Measurements from ENCODE around the gene SPRED3. TPM values are rescaled to one million over a fixed set of nuclear protein-coding genes. Genes with fewer than 3 reads are reported as not detected.
"Not testable (repeated sequence)": the region's sequence is repeated elsewhere in the genome, so short reads cannot be mapped to it uniquely, and the experiment has no call there.

Gene SPRED3, protein sequence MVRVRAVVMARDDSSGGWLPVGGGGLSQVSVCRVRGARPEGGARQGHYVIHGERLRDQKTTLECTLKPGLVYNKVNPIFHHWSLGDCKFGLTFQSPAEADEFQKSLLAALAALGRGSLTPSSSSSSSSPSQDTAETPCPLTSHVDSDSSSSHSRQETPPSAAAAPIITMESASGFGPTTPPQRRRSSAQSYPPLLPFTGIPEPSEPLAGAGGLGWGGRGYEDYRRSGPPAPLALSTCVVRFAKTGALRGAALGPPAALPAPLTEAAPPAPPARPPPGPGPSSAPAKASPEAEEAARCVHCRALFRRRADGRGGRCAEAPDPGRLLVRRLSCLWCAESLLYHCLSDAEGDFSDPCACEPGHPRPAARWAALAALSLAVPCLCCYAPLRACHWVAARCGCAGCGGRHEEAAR
- total RNA-seq (2014; rRNA removed; shearing (Covaris generic)) = 6.6 and 11.0 TPM in 2 replicates
- 9.6 and 10.1 TPM in 2 replicates for polyA plus RNA-seq (2015; cell fraction: cytosol; rRNA removed)
- polyA plus RNA-seq (2015; cell fraction: nucleus; rRNA removed) = 27.3 and 29.1 TPM in 2 replicates

DNA sequence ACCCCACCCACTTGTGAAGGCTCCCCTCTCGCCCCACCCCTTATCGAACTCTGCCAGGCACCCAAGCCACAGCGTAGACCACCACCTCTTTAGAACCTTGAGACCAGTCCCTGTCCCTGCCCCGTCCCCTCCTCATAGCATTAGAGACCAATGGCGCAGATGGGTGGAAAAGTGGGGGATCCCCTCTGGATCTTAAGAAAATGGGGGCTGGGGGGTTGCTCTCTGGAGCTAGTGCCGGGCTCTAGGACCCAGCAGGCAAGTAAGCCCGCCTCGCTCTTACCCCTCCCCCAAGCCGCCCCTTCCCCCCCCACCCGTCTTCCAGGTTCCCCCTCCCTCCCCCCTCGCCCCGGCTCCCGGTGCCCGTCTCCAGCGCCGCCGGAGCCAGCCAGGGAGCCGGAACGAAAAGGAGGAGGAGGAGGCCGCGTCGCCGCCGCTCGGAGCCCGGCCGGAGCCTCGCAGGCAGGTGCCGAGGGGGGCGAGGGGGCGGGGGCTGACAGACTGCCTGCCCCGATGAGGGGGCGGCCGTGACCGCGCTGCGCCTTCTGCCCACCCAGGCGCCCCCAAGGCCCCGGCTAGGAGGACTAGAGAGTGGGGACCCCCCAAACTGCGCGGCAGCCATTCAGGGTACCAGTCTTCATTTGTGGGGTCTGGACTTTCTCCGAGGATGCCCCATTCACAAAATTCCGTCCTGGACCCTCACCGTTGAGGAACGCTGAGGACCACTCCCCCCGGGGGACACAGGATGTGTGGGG lies at the start of gene SPRED3:
Gene SPRED3, plus strand, starts transcription at position 349 of the 752 bp plus-strand sequence. CDS start 1,606 bp downstream, outside the sequence.
- no peak for DNase-seq (ENCODE audit: low read depth)

DNA sequence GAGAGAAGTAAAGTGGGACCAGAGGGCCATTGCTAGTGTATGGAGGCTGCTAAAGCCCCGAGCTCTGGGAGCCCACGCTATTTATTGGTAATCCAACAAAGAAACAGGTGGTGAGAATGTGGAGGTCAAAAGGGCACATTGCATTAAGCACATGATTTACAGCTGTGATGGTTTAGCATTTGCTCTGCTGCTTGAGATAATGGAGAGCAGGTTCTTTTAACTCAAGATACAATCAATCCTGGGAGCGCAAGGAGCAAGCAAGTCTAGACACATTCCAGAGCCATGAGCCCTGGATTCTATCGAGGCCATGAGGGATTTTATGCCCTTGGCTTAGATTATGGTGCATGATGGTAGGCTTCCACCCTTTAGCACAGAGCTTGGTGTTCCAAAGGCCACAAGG lies 49.5 kb upstream of the SPRED3 start:
- DNase-seq (ENCODE audit: low read depth) = not testable (repeated sequence)

DNA sequence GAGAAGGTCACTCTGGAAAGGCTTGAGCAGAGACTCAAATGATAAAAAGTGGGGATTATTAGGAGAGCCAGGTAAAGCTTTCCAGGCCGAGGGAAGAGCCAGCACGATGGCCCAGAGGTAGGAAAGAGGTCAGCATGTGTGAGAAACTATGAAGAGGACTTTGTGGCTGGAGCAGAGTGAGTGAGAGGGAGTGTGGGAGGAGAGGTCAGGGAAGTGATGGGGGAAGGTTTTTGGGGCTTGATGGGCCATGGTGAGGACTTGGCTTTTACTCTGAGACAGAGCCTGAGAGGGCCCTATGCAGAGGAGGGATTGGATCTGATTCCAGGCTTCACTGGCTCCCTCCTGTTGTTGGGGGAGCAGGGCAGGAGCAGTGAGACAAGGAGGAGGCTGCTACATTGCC lies 47.6 kb upstream of the SPRED3 start:
- no peak for DNase-seq (ENCODE audit: low read depth)

DNA sequence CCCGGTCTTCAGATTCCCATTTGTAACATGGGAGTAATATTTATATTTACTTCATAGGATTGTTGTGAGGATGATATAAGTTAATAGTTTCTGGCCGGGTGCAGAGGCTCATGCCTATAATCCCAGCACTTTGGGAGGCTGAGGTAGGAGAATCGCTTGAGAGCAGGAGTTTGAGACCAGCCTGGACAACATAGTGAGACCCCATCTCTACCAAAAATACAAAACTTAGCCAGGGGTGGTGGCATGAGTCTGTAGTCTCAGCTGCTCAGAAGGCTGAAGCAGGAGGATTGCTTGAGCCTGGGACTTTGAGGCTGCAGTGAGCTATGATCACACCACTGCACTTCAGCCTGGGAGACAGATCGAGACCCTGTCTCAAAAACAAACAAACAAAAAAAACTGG lies 41.7 kb upstream of the SPRED3 start:
- DNase-seq (ENCODE audit: low read depth) = no peak

DNA sequence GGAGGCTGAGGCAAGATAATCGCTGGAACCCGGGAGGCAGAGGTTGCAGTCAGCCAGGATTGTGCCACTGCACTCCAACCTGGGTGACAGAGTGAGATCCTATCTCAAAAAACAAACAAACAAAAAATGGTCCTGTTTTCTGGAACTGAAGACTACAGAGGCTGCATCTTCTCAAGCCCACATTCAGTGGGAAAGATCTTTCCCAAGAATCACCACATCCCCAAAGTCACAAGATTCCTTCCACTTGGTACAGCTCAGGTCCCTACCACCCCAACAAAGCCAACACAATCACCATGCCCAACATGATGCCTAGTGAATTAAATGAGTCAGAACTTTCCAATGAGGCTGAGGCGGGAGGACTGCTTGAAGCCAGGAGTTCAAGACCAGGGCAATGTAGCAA lies 37.6 kb upstream of the SPRED3 start:
- DNase-seq (ENCODE audit: low read depth) = no peak

DNA sequence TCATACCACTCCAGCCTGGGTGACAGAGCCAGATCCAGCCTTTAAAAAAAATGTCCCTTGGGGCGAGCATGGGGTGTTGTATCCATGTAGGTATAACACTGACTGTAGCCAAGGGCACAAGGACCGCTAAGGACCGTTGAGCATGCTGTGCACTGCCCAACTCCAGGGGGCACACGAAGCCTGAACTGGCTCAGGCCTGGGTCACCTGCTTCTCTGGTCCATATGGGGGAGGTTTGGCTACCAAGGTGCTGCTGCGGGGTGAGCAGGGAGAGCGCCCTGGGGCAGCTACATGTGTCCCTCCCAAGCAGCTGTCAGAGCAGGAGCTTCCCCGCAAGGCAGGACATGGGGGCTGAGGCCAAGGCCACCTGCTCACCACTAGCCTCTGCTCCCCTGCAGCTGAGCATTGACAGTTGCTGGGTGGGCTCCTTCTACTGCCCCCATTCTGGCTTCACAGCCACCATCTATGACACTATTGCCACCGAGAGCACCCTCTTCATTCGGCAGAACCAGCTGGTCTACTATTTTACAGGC lies 36.6 kb upstream of the SPRED3 start:
- DNase-seq (ENCODE audit: low read depth) = no peak

DNA sequence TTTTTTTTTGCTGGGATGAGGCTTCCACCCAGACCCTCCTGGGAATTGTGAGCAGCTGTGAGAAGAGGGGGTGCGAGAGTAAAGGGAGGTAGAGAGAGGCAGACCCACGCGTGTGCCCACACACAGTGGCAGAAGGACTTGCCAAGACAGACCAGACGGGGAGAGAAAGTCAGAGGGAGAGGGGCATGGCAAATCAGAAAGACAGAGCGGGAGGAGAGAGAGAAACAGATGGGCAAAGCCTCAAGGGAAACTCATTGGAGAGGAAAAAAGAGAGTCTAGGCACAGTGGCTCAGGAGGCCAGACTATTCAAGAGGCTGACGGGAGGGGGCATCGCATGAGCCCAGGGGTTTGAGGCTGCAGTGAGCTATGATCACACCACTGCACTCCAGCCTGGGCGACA lies 35.9 kb upstream of the SPRED3 start:
- DNase-seq (ENCODE audit: low read depth) = no peak

DNA sequence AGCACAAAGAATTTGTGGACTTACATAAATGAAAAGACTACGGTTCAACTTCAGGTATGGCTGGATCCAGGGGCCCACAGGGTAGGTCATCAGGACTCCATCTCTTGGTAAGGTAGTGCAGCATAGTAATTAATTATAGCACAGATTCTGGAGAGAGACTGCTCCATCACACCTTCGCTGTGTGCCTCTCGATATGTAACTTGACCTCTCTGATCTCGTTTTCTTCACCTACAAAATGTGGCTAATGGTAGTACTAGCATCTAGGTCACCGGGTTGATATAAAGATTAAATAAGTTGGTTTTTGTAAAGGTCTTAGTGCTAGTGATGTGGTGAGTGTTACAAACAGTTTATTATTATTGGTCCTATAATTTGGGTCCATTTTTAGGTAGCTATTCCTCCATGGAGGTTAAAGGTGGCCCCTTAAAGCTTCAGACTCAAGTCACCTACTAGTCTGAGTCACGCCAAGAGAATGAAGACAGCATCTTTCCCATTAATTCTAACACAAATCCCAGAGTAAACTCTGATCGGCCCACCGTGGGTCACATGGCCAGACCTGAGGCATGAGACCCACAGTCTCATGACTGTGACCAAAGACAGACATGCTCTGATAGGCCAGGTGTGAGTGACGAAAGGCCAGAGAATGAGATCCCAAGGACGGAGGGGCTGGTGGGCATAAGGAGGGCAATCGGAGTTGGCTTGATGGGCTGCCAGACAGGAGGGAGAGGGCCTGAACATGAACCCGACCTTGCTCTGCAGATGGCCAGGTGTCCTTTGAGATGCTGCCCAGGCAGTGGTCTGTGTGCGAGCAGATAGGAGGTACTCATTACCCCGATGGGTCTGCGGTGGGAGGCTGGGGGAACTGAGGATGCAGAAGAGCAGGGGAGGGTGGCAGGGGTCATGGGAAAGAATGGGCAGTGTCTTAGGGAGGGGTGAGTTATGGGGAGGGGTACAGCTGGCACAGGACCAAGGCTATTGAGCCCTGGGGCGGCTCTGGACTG lies 32.5 kb upstream of the SPRED3 start:
- no peak for DNase-seq (ENCODE audit: low read depth)

DNA sequence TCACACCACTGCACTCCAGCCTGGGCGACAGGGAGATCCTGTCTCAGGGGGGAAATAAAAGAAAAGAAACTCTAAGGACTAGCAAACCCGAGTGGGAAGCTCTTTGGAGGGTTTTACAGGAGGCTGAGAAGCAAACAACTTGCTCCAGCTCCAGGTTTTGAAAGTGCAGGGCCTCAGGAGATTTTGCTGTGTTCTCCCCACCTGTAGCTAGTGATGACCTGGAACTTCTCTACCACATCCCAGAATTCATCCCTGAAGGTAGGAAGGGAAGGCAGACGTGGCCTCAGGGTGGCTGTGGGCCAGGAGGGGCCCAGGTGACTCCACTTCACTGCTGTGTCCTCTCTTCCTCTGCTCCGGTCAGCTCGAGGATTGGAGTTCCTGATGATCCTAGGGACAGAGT lies 30.4 kb upstream of the SPRED3 start:
- DNase-seq (ENCODE audit: low read depth) = no peak

DNA sequence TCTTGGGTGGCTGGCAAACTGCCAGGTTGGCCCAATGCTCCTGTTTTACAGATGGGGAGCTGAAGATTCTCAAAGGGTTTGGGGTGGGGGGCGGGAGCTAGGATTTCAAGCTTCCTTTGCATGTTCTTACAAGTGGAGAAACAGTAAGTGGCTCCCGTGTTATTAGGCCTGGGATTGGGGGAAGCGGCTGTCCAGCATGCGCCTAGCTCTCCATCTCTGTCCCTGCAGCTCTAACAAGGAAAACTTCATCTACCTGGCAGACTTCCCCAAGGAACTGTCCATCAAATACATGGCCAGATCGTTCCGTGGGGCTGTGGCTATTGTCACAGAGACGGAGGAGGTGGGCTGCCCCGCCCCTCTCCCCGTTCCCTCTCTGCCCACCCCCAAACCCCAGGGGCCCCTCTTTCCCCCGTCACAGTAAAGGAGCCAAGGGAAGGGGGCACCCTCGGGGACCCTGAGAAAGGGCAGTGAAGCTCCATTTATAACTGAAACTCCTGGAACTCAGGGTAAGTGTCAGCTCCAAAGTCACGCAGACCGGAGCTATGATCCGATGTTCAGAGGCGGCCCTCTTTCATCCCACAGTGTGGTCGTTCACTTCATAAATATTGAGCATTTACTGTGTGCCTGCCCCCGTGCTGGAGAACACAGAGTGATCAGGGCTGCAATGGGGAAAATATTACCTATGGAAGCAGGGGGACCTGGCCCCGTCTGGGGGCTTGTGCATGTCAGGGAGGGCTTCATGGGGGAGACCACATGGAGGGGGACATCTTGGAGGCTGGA lies 29.1 kb upstream of the SPRED3 start:
- no peak for DNase-seq (ENCODE audit: low read depth)

DNA sequence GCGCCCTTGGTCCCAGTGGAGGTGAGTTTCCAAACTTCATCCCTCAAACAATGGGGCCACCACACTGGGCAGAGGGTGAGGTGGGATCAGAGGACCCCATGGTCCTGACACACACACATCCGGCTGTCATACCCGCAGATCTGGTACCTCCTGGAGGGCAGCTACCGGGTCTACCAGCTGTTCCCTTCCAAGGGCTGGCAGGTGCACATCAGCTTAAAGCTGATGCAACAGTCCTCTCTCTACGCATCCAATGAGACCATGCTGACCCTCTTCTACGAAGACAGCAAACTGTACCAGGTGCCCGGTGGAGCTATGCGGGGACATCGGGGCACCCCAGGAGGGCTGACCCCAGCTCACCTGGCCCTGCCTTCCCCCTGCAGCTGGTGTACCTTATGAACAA lies 28.1 kb upstream of the SPRED3 start:
- DNase-seq (ENCODE audit: low read depth) = no peak

DNA sequence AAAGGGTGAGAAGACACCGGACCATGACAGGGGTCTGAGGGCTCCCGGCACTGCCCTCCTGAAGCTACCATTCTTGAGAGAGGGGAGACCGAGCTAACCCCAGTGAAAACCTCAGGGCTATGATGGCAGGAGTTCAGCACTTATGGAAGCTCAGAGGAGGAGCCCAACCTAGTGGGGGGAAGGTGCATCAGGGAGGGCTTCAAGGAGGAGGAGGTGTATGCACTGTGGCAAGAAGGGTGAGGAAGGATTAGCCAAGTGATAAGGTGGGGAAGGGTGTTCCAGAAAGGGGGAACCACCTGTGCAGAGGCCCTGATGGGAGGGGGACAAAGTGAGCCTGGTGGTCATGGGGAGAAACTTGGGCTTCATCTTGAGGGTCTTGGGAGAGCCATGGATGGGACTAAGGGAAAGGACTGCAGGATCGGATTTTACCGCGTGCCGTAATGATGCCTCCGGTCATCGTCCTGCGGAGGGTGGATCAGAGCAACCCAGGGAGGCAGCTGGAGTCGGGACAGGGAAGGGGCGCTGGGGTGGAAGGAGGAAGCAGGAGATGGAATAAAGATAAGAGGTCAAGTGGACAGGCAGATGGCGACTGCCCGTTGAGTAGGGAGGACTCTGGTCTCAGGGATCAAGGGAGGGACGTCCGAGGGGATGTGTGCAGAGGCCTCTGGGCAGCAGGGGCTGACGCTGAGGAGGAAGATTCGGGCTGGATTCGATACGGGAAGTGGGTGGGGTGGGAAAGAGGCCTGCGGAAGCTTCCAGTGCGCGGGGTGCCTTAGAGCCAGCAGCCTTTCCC lies 27.5 kb upstream of the SPRED3 start:
- DNase-seq (ENCODE audit: low read depth) = no peak

DNA sequence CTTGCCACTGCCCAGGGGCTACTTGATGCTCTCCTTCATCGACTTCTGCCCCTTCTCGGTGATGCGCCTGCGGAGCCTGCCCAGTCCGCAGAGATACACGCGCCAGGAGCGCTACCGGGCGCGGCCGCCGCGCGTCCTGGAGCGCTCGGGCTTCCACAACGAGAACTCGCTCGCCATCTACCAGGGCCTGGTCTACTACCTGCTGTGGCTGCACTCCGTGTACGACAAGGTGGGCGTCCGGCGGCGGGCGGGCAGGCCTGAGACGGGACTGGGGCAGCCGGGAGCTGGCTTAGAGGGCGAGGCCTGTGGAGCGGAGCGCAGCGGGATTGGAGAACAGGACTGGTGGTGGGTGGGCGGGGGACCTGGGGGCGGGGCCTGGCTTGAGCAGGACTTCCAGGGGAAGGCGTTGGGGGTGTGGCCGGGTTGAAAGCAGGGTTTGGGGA lies 26.8 kb upstream of the SPRED3 start:
- DNase-seq (ENCODE audit: low read depth) = no peak

DNA sequence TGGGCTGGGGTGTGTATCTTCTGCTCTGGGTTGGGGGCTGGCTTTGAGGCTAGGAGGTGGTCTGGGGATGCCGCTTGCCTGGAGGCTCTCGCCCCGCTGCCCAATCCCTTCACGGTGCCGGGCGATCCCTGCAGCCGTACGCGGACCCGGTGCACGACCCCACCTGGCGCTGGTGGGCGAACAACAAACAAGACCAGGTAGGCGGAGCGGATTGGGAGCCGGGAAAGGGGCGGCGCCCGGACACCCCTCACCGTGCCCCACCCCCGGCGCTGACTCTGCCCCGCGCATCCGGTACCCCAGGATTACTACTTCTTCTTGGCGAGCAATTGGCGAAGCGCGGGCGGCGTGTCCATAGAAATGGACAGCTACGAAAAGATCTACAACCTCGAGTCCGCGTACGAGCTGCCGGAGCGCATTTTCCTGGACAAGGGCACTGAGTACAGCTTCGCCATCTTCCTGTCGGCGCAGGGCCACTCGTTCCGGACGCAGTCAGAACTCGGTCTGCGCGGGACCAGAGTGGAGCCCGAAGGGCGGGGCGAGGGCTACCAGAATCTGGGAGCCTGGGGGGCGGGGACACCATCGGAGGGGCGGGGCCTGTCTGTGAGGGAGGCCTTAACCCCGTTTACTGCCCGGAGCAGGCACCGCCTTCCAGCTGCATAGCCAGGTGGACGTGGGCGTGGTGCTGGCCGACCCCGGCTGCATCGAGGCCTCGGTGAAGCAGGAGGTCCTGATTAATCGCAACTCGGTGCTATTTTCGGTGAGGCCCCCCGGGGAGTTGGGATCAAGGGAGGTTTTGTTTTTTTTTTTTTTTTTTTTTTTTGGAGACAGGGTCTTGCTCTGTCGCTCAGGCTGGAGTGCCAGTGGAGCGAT lies 26.2 kb upstream of the SPRED3 start:
- DNase-seq (ENCODE audit: low read depth) = no peak

DNA sequence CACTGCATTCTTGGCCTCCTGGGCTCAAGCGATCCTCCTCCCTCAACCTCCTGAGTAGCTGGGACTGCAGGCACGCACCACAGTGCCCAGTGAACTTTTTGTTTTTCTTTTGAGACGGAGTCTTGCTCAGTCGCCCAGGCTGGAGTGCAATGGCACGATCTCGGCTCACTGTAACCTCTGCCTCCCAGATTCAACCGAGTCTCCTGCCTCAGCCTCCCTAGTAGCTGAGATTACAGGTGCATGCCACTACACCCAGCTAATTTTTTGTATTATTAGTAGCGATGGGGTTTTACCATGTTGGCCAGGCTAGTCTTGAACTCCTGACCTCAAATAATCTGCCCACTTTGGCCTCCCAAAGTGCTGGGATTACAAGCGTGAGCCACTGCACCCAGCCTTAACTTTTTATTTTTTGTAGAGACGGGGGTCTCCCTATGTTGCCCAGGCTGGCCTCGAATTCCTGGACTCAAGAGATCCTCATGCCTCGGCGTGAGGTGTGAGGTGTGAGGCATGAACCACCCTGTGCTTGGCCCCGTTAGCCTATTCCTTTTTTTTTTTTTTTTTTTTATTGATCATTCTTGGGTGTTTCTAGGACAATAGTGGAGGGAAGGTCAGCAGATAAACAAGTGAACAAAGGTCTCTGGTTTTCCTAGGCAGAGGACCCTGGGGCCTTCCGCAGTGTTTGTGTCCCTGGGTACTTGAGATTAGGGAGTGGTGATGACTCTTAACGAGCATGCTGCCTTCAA lies 25.4 kb upstream of the SPRED3 start:
- not testable (repeated sequence) for DNase-seq (ENCODE audit: low read depth)

DNA sequence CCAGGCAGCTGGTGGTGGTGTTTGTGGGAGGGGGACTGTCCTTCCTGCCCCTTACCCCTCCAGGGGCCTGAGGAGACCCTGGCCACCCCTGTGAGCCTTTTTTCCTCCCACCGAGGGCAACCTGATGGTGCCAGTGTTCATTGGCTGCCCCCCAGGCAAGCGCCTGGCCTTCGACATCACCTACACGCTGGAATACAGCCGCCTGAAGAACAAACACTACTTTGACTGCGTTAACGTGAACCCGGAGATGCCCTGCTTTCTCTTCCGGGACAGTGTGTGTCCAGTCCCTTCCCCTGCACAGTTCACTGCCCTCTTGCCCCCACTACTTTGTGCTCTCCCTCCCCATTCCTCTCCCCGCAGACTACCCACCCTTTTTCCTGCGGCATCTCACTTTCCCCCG lies 21.5 kb upstream of the SPRED3 start:
- DNase-seq (ENCODE audit: low read depth) = no peak

DNA sequence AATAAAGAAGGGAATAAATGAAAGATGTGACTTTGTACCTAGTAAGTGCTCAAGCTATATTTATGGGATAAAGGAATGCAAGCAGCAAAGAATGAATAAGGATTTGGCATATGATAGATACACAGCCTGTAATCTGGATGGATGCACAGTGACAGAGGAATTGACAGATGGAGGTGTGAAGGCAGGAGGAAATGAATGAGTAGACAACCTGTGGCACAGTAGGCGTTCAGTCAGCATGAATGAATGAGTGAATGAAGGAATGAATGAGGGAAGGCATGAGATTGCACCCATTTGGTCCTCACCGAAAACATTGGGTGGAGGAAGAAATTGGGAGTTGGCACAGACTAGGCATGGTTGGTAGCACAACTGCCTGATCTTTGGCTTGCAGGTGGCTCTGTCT lies 18.9 kb upstream of the SPRED3 start:
- no peak for DNase-seq (ENCODE audit: low read depth)

DNA sequence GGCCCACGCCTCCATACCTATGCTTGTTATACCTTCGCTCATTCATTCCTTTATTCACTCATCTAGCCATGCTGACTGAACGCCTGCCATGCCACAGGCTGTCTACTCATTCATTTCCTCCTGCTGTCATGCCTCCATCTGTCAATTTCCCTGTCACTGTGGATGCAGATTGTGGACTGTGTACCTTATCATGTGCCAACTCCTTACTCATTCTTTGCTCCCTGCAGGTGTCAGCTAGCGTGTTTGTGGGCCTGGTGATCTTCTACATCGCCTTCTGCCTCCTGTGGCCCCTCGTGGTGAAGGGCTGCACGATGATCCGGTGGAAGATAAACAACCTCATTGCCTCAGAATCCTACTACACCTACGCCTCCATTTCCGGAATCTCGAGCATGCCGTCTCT lies 18.2 kb upstream of the SPRED3 start:
- no peak for DNase-seq (ENCODE audit: low read depth)

Measured in HT1080 (cell line).